ENCODE results near the gene ABHD16A. TPM values are rescaled to one million over a fixed set of nuclear protein-coding genes. Genes with fewer than 3 reads are reported as not detected.

ABHD16A gene
- total RNA-seq, 1 donor from 2014 or later = 96.9 TPM

- Mint-ChIP-seq H3K27ac (peak overlapping the region; percentile 98), H3K4me3 (ENCODE audit: low read depth) (peak overlapping the region; percentile 99), H3K4me1 (ENCODE audit: low read depth) (peaks cover 51% of the 10 kb centered on the region), H3K36me3 (ENCODE audit: insufficient read depth) (peaks cover 24% of the 10 kb centered on the region), H3K9me3 (ENCODE audit: low read depth) (no peaks in the 10 kb centered on the region), H3K27me3 (no peaks in the 10 kb centered on the region)
- DNase-seq (ENCODE audit: low spot score, unreplicated experiment) = no peak
- TF ChIP-seq, protein P1, sequence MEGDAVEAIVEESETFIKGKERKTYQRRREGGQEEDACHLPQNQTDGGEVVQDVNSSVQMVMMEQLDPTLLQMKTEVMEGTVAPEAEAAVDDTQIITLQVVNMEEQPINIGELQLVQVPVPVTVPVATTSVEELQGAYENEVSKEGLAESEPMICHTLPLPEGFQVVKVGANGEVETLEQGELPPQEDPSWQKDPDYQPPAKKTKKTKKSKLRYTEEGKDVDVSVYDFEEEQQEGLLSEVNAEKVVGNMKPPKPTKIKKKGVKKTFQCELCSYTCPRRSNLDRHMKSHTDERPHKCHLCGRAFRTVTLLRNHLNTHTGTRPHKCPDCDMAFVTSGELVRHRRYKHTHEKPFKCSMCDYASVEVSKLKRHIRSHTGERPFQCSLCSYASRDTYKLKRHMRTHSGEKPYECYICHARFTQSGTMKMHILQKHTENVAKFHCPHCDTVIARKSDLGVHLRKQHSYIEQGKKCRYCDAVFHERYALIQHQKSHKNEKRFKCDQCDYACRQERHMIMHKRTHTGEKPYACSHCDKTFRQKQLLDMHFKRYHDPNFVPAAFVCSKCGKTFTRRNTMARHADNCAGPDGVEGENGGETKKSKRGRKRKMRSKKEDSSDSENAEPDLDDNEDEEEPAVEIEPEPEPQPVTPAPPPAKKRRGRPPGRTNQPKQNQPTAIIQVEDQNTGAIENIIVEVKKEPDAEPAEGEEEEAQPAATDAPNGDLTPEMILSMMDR (IDR thresholded peaks at IDR 0.05; ENCODE audit: unreplicated experiment) = no peak
Observed at GRCh38 chr6:31734821-31735406, 31.8 kb upstream of the ABHD16A start.

DNA sequence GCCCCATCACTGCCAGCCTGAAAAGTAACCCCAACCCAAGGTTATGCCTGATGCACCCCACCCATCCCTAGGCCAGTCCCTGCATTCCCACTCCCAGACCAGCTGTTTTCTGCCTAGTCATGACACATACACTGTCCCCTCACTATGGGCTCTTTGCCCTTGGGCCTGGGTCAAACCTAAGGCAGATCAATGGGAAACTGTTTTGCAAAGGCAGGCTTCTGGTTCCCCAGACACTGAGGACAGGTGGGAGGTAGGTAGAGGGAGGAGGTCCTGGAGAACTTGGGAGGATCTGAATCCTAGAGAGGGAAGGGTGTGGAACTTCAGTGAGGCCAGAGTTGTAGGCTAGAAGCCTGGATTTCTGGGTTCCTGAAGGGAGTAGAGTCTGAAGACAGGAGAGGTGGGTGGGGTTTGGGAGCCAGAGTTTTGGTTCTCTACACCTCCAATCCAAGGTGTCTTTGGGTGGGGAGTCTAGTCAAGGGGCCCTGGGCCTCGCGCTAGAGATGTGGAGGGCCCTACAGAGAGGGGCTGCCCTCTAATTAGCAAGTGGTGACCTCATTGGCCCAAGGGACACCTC, 31.2 kb upstream of the ABHD16A start:
- Mint-ChIP-seq H3K27me3 (no peaks in the 10 kb centered on the region), H3K4me1 (ENCODE audit: low read depth) (peaks cover 50% of the 10 kb centered on the region), H3K27ac (peak overlapping the region; percentile 76)

DNA sequence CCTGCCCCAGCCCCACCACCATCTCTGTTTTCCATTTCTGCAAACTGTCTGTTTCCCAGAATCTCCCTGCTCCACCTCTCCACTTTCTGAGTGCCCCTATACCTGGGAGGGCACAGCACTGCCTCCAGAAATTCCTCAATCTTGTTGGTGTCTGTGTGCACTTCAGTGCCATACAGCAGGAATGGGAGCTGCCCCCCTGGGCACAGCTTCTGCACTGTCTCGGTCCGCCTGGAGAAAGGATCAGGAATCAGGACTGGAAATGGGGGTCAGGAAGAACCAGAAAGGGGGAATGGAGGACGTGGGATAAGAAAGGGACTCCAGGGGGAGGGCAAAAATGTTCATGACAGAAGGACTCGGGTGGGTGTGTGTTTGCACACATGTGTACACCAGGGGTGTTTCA, 30.6 kb upstream of the ABHD16A start:
- DNase-seq (ENCODE audit: low spot score, unreplicated experiment) = no peak
- peak overlapping the region; percentile 99 for H3K4me3 Mint-ChIP-seq (ENCODE audit: low read depth)
- TF ChIP-seq, protein P1 (IDR thresholded peaks at IDR 0.05; ENCODE audit: unreplicated experiment) = no peak
- peaks cover 53% of the 10 kb centered on the region for H3K4me1 Mint-ChIP-seq (ENCODE audit: low read depth)
- H3K27ac Mint-ChIP-seq = no peak overlapping the region
- H3K9me3 Mint-ChIP-seq (ENCODE audit: low read depth) = no peaks in the 10 kb centered on the region
- H3K36me3 Mint-ChIP-seq (ENCODE audit: insufficient read depth) = peaks cover 27% of the 10 kb centered on the region
- no peaks in the 10 kb centered on the region for H3K27me3 Mint-ChIP-seq

More for the DNA sequence above, 31.2 kb upstream of the ABHD16A start:
- TF ChIP-seq, protein P1 (IDR thresholded peaks at IDR 0.05; ENCODE audit: unreplicated experiment) = no peak
- DNase-seq (ENCODE audit: low spot score, unreplicated experiment) = no peak
- Mint-ChIP-seq H3K9me3 (ENCODE audit: low read depth) (no peaks in the 10 kb centered on the region), H3K36me3 (ENCODE audit: insufficient read depth) (peaks cover 24% of the 10 kb centered on the region), H3K4me3 (ENCODE audit: low read depth) (peak overlapping the region; percentile 99)

- H3K36me3 Mint-ChIP-seq (ENCODE audit: insufficient read depth) = peaks cover 33% of the 10 kb centered on the region
- no peaks in the 10 kb centered on the region for H3K9me3 Mint-ChIP-seq (ENCODE audit: low read depth)
- no peak for DNase-seq (ENCODE audit: low spot score, unreplicated experiment)
- H3K27me3 Mint-ChIP-seq = no peaks in the 10 kb centered on the region
- TF ChIP-seq, protein P1 (IDR thresholded peaks at IDR 0.05; ENCODE audit: unreplicated experiment) = no peak
- peaks cover 39% of the 10 kb centered on the region for H3K4me1 Mint-ChIP-seq (ENCODE audit: low read depth)
- no peak overlapping the region for H3K4me3 Mint-ChIP-seq (ENCODE audit: low read depth)
- H3K27ac Mint-ChIP-seq = no peak overlapping the region
Observed at GRCh38 chr6:31732029-31732428, 28.9 kb upstream of the ABHD16A start.

- Mint-ChIP-seq H3K27me3 (no peaks in the 10 kb centered on the region), H3K4me3 (ENCODE audit: low read depth) (peak overlapping the region; percentile 98), H3K4me1 (ENCODE audit: low read depth) (peaks cover 29% of the 10 kb centered on the region), H3K27ac (peak overlapping the region; percentile 96), H3K36me3 (ENCODE audit: insufficient read depth) (peaks cover 44% of the 10 kb centered on the region), H3K9me3 (ENCODE audit: low read depth) (no peaks in the 10 kb centered on the region)
- TF ChIP-seq, protein P1 (IDR thresholded peaks at IDR 0.05; ENCODE audit: unreplicated experiment) = no peak
- DNase-seq (ENCODE audit: low spot score, unreplicated experiment) = no peak
Observed at GRCh38 chr6:31730631-31731086, 27.5 kb upstream of the ABHD16A start.
